ENCODE data around the gene ECM2. TPM values are rescaled to one million over a fixed set of nuclear protein-coding genes. Genes with fewer than 3 reads are reported as not detected.

The ECM2 gene
- total and polyA plus RNA-seq, 2 of the 13 experiments (the other 11 are each of a cell fraction or from before 2014, with no cell fraction given) = 0.37 TPM; not detected in 1

DNA sequence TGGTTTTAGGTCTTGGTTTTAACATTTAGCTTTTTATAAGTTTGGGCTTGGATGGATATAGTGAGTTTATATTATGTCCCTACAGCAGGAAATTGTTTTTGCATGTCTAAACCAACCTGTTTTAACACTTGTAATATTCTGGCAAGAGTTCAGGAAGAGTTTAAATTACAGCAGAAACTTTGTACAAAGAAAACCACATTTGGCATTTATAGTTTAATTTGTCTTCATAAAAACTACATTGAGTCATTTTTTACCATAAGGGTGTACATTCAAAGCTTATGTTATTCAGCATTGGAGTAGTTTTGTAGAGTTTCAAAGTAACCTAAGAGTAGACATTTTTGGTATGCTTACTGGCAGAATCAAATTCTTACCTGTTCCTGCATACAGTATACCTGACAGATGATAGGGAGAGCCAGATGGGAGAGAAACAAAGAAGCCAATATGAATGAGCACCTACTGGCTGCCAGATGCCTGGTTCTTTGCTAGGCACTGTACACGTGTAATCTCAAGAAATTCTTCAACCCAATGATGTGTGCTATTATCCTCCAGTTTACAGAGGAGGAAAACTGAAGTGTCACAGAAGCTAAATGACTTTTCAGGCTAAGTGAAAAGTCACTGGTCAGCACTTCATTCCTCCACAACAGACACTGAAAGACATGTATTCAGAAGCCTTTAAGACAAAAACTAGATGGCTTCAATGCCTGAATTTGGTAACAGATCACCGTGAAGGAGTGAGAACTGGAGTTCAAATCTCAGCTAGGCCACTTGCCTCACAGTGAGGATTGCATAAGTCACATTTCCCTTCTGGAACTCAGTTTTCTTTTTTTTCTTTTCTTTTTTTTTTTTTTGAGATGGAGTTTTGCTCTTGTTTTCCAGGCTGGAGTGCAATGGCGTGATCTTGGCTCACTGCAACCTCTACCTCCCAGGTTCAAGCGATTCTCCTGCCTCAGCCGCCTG, 25.9 kb upstream of the ECM2 start:
- no peak overlapping the region for H3K27ac ChIP-seq (ENCODE audit: extremely low read length, insufficient read depth, low read length)
- H3K9me3 ChIP-seq (ENCODE audit: low read length) = no peaks in the 10 kb centered on the region
- no TSS peak for BruUV-seq (replicated peaks)
- ATAC-seq (no peak), FAIRE-seq (no peak), DNase-seq (ENCODE audit: low spot score) (no peak)
- no peaks in the 10 kb centered on the region for H3K27me3 ChIP-seq (ENCODE audit: control insufficient read depth in 1 of 2, insufficient read depth in 2 of 2, low read length in 2 of 2)
- H3K4me2 ChIP-seq (ENCODE audit: low read depth, low read length) = no peak overlapping the region
- intact Hi-C loops (cut with micrococcal nuclease; ENCODE audit: unreplicated experiment) (no loop called here), in situ Hi-C loops (cut with HindIII; ENCODE audit: extremely low pct_ligation_motif_present, low pct_unique_long_range_greater_than_20kb) (no loop called here)
- no peak overlapping the region for H3K9ac ChIP-seq (ENCODE audit: insufficient read depth, low read depth, low read length)
- TF ChIP-seq ZNF331 (CRISPR knock-in tag; IDR thresholded peaks at IDR 0.05) (no peak), ZNF773 (CRISPR knock-in tag; IDR thresholded peaks at IDR 0.05; ENCODE audit: borderline replicate concordance) (no peak), ZFYVE20 (CRISPR knock-in tag; IDR thresholded peaks at IDR 0.05; ENCODE audit: borderline replicate concordance, low read depth) (no peak), NKX3-1 (CRISPR knock-in tag; IDR thresholded peaks at IDR 0.05) (no peak), ZNF557 (CRISPR knock-in tag; IDR thresholded peaks at IDR 0.05) (no peak), IKZF1 (IDR thresholded peaks at IDR 0.05) (no peak), PAX8 (CRISPR knock-in tag; IDR thresholded peaks at IDR 0.05; ENCODE audit: borderline replicate concordance) (no peak), MXI1 (IDR thresholded peaks at IDR 0.05; ENCODE audit: borderline replicate concordance, low read depth, low read length) (no peak), ZNF713 (CRISPR knock-in tag; IDR thresholded peaks at IDR 0.05) (no peak), NR2F2 (IDR thresholded peaks at IDR 0.05; ENCODE audit: borderline replicate concordance, low read depth) (no peak), CENPX (CRISPR knock-in tag; IDR thresholded peaks at IDR 0.05) (no peak), MZF1 (CRISPR knock-in tag; IDR thresholded peaks at IDR 0.05; ENCODE audit: borderline replicate concordance) (no peak), SRSF1 (optimal IDR thresholded peaks at IDR 0.05; ENCODE audit: low read depth, low read length) (no peak), SP2 (CRISPR knock-in tag; IDR thresholded peaks at IDR 0.05) (no peak), ARNT (IDR thresholded peaks at IDR 0.05) (no peak)
- TF ChIP-seq, protein P1, sequence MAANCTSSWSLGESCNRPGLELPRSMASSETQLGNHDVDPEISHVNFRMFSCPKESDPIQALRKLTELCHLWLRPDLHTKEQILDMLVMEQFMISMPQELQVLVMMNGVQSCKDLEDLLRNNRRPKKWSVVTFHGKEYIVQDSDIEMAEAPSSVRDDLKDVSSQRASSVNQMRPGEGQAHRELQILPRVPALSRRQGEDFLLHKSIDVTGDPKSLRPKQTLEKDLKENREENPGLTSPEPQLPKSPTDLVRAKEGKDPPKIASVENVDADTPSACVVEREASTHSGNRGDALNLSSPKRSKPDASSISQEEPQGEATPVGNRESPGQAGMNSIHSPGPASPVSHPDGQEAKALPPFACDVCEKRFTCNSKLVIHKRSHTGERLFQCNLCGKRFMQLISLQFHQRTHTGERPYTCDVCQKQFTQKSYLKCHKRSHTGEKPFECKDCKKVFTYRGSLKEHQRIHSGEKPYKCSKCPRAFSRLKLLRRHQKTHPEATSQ (CRISPR knock-in tag; IDR thresholded peaks at IDR 0.05; ENCODE audit: borderline replicate concordance) = no peak
- ChIA-PET POLR2A (no interaction called here), CTCF (ENCODE audit: low intra/inter-chr PET ratio, low total read pairs) (no interaction called here)
- H4K20me1 ChIP-seq (ENCODE audit: insufficient read depth, low read length) = no peaks in the 10 kb centered on the region
- H2AFZ ChIP-seq (ENCODE audit: low read length) = no peak overlapping the region
- no peaks in the 10 kb centered on the region for H3K36me3 ChIP-seq (replicated peaks in 1 of 2; ENCODE audit: control insufficient read depth in 1 of 2, insufficient read depth in 2 of 2, low read length in 2 of 2)
- WGBS (ENCODE audit: low lambda C conversion rate) = 94% methylated on average over 5 of the region's 5 CpGs
- no peak overlapping the region for H3K4me3 ChIP-seq (replicated peaks in 1 of 3; ENCODE audit: insufficient read depth in 1 of 3, low read depth in 2 of 3, low read length in 3 of 3)
- no peaks in the 10 kb centered on the region for H3K79me2 ChIP-seq (ENCODE audit: insufficient read depth, low read length)
- H3K4me1 ChIP-seq (ENCODE audit: insufficient read depth, low read length) = no peaks in the 10 kb centered on the region

All from HepG2 (cell line).